Neural progenitor cell (in vitro differentiated cells): ENCODE measurements around the gene CRMP1. TPM values are rescaled to one million over a fixed set of nuclear protein-coding genes. Genes with fewer than 3 reads are reported as not detected.

Experiments used
- DNase-seq: peaks from one replicate; pipeline ENCODE4 v3.0.0-alpha.2; 2016; ENCODE audit warnings: low spot score
- H2AFZ ChIP-seq: fragments of 200-600 bp; sonication (generic); replicated peaks from 2 replicates; pipeline ENCODE4 v1.6.1; 2016; ENCODE audit warnings: antibody characterized with exemption
- H3F3A ChIP-seq: fragments of 200-600 bp; sonication (generic); 2 replicates; pipeline ENCODE4 v1.6.1; 2016; ENCODE audit warnings: antibody characterized with exemption, low read depth
- H3K27ac ChIP-seq: fragments of 200-600 bp; sonication (generic); 2 replicates; pipeline ENCODE4 v1.5.1; 2016; ENCODE audit warnings: mild to moderate bottlenecking
- H3K27me3 ChIP-seq: fragments of 200-600 bp; sonication (generic); 2 replicates; pipeline ENCODE4 v1.6.1; 2016; ENCODE audit warnings: mild to moderate bottlenecking, moderate library complexity
- H3K36me3 ChIP-seq: fragments of 200-600 bp; sonication (generic); 2 replicates; pipeline ENCODE4 v1.5.1; 2016
- H3K4me1 ChIP-seq: fragments of 200-600 bp; sonication (generic); 2 replicates; pipeline ENCODE4 v1.6.1; 2016; ENCODE audit warnings: mixed run types
- H3K4me2 ChIP-seq: fragments of 200-600 bp; sonication (generic); 2 replicates; pipeline ENCODE4 v1.6.1; 2016
- H3K4me3 ChIP-seq: fragments of 200-600 bp; sonication (generic); 2 replicates; pipeline ENCODE4 v1.5.1; 2016
- H3K79me2 ChIP-seq: fragments of 200-600 bp; sonication (generic); 2 replicates; pipeline ENCODE4 v1.6.1; 2016; ENCODE audit warnings: low read depth
- H3K9ac ChIP-seq: fragments of 200-600 bp; sonication (generic); 2 replicates; pipeline ENCODE4 v1.6.1; 2016
- H3K9me3 ChIP-seq: fragments of 200-600 bp; sonication (generic); 2 replicates; pipeline ENCODE4 v1.5.1; 2016; ENCODE audit warnings: low read depth
- H4K20me1 ChIP-seq: fragments of 200-600 bp; sonication (generic); 2 replicates; pipeline ENCODE4 v1.6.1; 2016; ENCODE audit warnings: low read depth
- H3K27ac Mint-ChIP-seq: 3 replicates; pipeline ENCODE4 v1.8.0; 2021; ENCODE audit warnings: mixed read lengths
- H3K27me3 Mint-ChIP-seq: 2 replicates; pipeline ENCODE4 v1.8.0; 2022; ENCODE audit warnings: low read depth, mild to moderate bottlenecking, inconsistent platforms, moderate library complexity, mixed read lengths; ENCODE audit not compliant: insufficient read depth
- H3K36me3 Mint-ChIP-seq: 3 replicates; pipeline ENCODE4 v1.8.0; 2021; ENCODE audit warnings: mixed read lengths
- H3K4me1 Mint-ChIP-seq: 3 replicates; pipeline ENCODE4 v1.8.0; 2021; ENCODE audit warnings: mixed read lengths
- H3K4me3 Mint-ChIP-seq: 3 replicates; pipeline ENCODE4 v1.8.0; 2021; ENCODE audit warnings: mild to moderate bottlenecking, moderate library complexity, mixed read lengths
- H3K9me3 Mint-ChIP-seq: 3 replicates; pipeline ENCODE4 v1.8.0; 2020; ENCODE audit warnings: mixed read lengths
- EZH2 ChIP-seq: fragments of 200-600 bp; sonication (generic); IDR thresholded peaks from 2 replicates; pipeline ENCODE4 v1.6.1; 2017; ENCODE audit warnings: antibody characterized with exemption, mild to moderate bottlenecking, moderate library complexity
- EZH2phosphoT487 ChIP-seq: fragments of 200-600 bp; sonication (generic); IDR thresholded peaks from 2 replicates; pipeline ENCODE4 v1.6.1; 2017; ENCODE audit warnings: antibody characterized with exemption
- total RNA-seq: library from RNA; depleted of rRNA; stranded (reverse); fragments of >200 nt; gene quantifications from 2 replicates; pipeline ENCODE4 v1.2.3, GENCODE V29; 2015; ENCODE audit warnings: low replicate concordance
- TF ChIP-seq, protein P1 (sequence below): fragments of 200-600 bp; sonication (generic); IDR thresholded peaks from 2 replicates; pipeline ENCODE4 v1.5.1; 2017; ENCODE audit warnings: antibody characterized with exemption, mild to moderate bottlenecking

Gene CRMP1
- total RNA-seq, 1 donor from 2014 or later: 91.4 TPM

GRCh38 chr4:5826437-5827107 is 66.3 kb downstream of the CRMP1 start:
- TF ChIP-seq, protein P1, sequence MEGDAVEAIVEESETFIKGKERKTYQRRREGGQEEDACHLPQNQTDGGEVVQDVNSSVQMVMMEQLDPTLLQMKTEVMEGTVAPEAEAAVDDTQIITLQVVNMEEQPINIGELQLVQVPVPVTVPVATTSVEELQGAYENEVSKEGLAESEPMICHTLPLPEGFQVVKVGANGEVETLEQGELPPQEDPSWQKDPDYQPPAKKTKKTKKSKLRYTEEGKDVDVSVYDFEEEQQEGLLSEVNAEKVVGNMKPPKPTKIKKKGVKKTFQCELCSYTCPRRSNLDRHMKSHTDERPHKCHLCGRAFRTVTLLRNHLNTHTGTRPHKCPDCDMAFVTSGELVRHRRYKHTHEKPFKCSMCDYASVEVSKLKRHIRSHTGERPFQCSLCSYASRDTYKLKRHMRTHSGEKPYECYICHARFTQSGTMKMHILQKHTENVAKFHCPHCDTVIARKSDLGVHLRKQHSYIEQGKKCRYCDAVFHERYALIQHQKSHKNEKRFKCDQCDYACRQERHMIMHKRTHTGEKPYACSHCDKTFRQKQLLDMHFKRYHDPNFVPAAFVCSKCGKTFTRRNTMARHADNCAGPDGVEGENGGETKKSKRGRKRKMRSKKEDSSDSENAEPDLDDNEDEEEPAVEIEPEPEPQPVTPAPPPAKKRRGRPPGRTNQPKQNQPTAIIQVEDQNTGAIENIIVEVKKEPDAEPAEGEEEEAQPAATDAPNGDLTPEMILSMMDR: no peak
- TF ChIP-seq EZH2phosphoT487: no peak
- TF ChIP-seq EZH2: no peak
- H3K4me1 ChIP-seq: no peaks in the 10 kb centered on the region
- H3K4me1 Mint-ChIP-seq: no peaks in the 10 kb centered on the region
- H3K9ac ChIP-seq: no peak overlapping the region
- peaks cover 3% of the 10 kb centered on the region for H3K27me3 Mint-ChIP-seq
- no peak for DNase-seq
- no peak overlapping the region for H3K4me3 ChIP-seq
- no peak overlapping the region for H3K4me2 ChIP-seq
- H3K27ac Mint-ChIP-seq: no peak overlapping the region
- peaks cover 5% of the 10 kb centered on the region for H3K36me3 ChIP-seq
- H3K27me3 ChIP-seq: no peaks in the 10 kb centered on the region
- H3K36me3 Mint-ChIP-seq: peaks cover 54% of the 10 kb centered on the region
- peaks cover 3% of the 10 kb centered on the region for H4K20me1 ChIP-seq
- H3K27ac ChIP-seq: no peak overlapping the region
- H3K9me3 ChIP-seq: no peaks in the 10 kb centered on the region
- no peak overlapping the region for H3K4me3 Mint-ChIP-seq
- peaks cover 8% of the 10 kb centered on the region for H3F3A ChIP-seq
- no peaks in the 10 kb centered on the region for H3K9me3 Mint-ChIP-seq
- H3K79me2 ChIP-seq: no peaks in the 10 kb centered on the region
- H2AFZ ChIP-seq: no peak overlapping the region

DNA sequence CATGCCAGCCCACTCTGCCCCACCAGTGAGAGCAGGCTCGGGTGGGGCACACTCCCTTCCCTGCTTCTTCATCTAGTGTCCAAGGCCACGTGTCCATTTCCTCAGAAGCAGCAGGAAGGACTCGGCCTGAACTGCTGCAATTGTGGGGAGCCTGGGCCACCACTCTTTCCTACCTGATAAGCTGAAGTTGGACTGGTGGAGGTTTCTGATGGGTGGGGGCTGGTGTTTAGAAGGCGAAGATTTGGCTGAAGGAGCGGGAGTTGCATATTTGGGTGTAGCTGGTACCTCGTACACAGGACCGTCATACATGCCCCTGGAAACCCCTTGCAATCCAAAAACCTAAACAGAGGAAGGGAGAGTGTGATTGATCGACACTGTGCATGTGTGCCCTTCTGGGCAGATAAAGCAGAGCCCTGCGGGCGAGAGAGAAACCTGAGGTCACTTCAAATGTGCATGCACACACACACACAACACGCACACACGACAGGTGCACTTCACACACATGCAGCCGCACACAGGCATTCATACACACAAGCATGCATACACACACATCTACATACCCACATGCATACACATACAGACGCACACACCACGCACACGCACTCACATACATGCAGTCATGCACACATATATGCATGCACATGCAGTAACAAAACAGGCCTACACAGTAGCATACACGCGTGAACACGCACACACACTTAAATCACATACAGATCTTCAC is 67.4 kb downstream of the CRMP1 start:
- no peak overlapping the region for H3K27ac ChIP-seq
- H3F3A ChIP-seq: peaks cover 8% of the 10 kb centered on the region
- H3K79me2 ChIP-seq: no peaks in the 10 kb centered on the region
- no peak overlapping the region for H3K4me3 ChIP-seq
- H3K36me3 Mint-ChIP-seq: peaks cover 61% of the 10 kb centered on the region
- no peak overlapping the region for H3K9ac ChIP-seq
- DNase-seq: no peak
- peaks cover 5% of the 10 kb centered on the region for H3K27me3 Mint-ChIP-seq
- H3K4me1 Mint-ChIP-seq: no peaks in the 10 kb centered on the region
- H3K4me2 ChIP-seq: no peak overlapping the region
- H3K4me1 ChIP-seq: no peaks in the 10 kb centered on the region
- H2AFZ ChIP-seq: no peak overlapping the region
- no peak overlapping the region for H3K27ac Mint-ChIP-seq
- TF ChIP-seq EZH2: no peak
- TF ChIP-seq EZH2phosphoT487: no peak
- TF ChIP-seq, protein P1: no peak
- peaks cover 3% of the 10 kb centered on the region for H4K20me1 ChIP-seq
- H3K9me3 Mint-ChIP-seq: no peaks in the 10 kb centered on the region
- no peak overlapping the region for H3K4me3 Mint-ChIP-seq
- H3K27me3 ChIP-seq: no peaks in the 10 kb centered on the region
- H3K9me3 ChIP-seq: no peaks in the 10 kb centered on the region
- peaks cover 5% of the 10 kb centered on the region for H3K36me3 ChIP-seq

DNA sequence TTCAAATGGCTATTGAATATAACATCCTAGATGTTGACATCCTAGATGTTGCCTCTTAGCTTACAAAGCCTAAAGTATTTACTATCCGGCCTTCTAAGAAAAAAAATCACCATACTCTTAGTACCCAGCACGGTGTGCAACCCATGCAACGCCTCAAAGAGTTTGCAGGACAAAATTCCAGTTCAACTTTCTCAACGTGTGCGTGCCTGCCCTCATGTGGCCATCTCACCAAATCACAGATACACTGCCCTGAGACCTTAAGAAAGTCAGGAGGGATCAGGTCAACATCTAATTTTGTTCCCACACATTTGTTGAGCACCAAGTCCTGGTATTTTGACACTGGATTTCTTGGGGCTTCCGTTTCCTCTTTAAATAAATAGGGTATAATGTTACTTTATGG is 68.3 kb downstream of the CRMP1 start:
- peaks cover 8% of the 10 kb centered on the region for H3F3A ChIP-seq
- H3K27ac ChIP-seq: no peak overlapping the region
- DNase-seq: peak; percentile 53
- Mint-ChIP-seq H3K9me3 (no peaks in the 10 kb centered on the region), H3K27ac (no peak overlapping the region), H3K4me3 (no peak overlapping the region), H3K4me1 (no peaks in the 10 kb centered on the region), H3K36me3 (peaks cover 59% of the 10 kb centered on the region), H3K27me3 (peaks cover 5% of the 10 kb centered on the region)
- H2AFZ ChIP-seq: no peak overlapping the region
- no peaks in the 10 kb centered on the region for H3K9me3 ChIP-seq
- no peak overlapping the region for H3K9ac ChIP-seq
- H3K27me3 ChIP-seq: no peaks in the 10 kb centered on the region
- no peak for TF ChIP-seq EZH2phosphoT487
- TF ChIP-seq, protein P1: peak; percentile 65
- H3K4me1 ChIP-seq: no peaks in the 10 kb centered on the region
- no peak overlapping the region for H3K4me2 ChIP-seq
- H3K79me2 ChIP-seq: no peaks in the 10 kb centered on the region
- H3K36me3 ChIP-seq: peaks cover 5% of the 10 kb centered on the region
- peaks cover 3% of the 10 kb centered on the region for H4K20me1 ChIP-seq
- no peak overlapping the region for H3K4me3 ChIP-seq
